Skeletal muscle tissue (tissue), 4 donors: Measurements from ENCODE around the gene COL9A2. TPM values are rescaled to one million over a fixed set of nuclear protein-coding genes. Genes with fewer than 3 reads are reported as not detected.

ENCODE experiments used
- H3K27ac ChIP-seq: one replicate; pipeline ENCODE4 v1.7.0; 2013; ENCODE audit warnings: mild to moderate bottlenecking, low read depth, low read length, inconsistent platforms
- H3K27me3 ChIP-seq, 3 donors: one replicate each; pipeline ENCODE4 v1.7.0; 2013; ENCODE audit warnings: low read length in 3 of 3; ENCODE audit not compliant: control insufficient read depth in 3 of 3, insufficient read depth in 3 of 3
- H3K36me3 ChIP-seq, 3 donors: one replicate each; pipeline ENCODE4 v1.7.0; 2013; ENCODE audit warnings: low read length in 3 of 3; ENCODE audit not compliant: control insufficient read depth in 3 of 3, insufficient read depth in 3 of 3
- H3K4me1 ChIP-seq, 3 donors: one replicate each; pipeline ENCODE4 v1.7.0; 2013; ENCODE audit warnings: low read length in 3 of 3, mild to moderate bottlenecking in 3 of 3; ENCODE audit not compliant: control insufficient read depth in 3 of 3, insufficient read depth in 3 of 3
- H3K4me3 ChIP-seq, 3 donors: one replicate each; pipeline ENCODE4 v1.7.0; 2013; ENCODE audit warnings: low read length in 3 of 3
- H3K9ac ChIP-seq, 3 donors: one replicate each; pipeline ENCODE4 v1.7.0; 2013; ENCODE audit warnings: low read length in 3 of 3, mild to moderate bottlenecking in 3 of 3, moderate library complexity in 2 of 3, low read depth in 1 of 3
- H3K9me3 ChIP-seq, 3 donors: one replicate each; pipeline ENCODE4 v1.7.0; 2013; ENCODE audit warnings: low read length in 3 of 3; ENCODE audit not compliant: control insufficient read depth in 3 of 3
- total RNA-seq: library from RNA; depleted of rRNA; stranded (reverse); fragments of >200 nt; gene quantifications from one replicate; pipeline ENCODE4 v1.2.3, GENCODE V29; 2014
- donor health status: Osteomylitis.

COL9A2 gene
- total RNA-seq, 1 donor from 2014 or later, result 7.8 TPM

DNA sequence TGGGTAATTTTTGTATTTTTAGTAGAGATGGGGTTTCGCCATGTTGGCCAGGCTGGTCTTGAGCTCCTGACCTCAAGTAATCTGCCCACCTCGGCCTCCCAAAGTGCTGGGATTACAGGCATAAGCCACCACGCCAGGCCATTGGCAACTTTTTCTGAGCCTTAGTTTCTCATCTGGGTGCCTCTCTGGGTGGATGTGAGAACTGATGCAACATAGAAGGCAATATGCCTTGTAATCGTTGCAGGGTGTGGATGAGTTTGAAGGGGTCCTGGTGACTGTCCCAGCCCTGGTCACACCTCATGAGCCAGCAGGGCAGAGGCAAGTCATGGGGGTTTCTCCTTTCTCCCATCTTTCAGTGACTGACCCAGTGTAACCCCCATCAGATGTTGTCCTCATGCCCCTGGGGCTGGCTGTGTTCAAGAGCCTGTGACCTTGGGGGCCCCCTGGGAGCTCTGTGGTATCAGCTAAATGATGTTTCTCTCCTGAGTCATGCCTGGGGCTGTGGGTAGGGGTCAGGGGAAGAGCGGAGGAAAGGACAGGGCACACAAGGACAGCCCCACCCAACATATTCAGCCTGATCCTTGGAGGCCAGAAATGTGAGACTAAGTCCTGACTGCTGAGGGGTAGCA, 3.6 kb downstream of the COL9A2 start:
- Histone ChIP-seq H3K4me3 (no peak overlapping the region), H3K9ac (no peak overlapping the region), H3K36me3 (no peaks in the 10 kb centered on the region), H3K27ac (no peak overlapping the region), H3K4me1 (peaks cover 13 to 19% (median 16%) of the 10 kb centered on the region in 3 donors), H3K27me3 (peaks cover 24 to 33% (median 28%) of the 10 kb centered on the region in 3 donors), H3K9me3 (no peaks in the 10 kb centered on the region)

- Histone ChIP-seq H3K27me3 (peaks cover 19 to 27% (median 23%) of the 10 kb centered on the region in 3 donors), H3K9ac (no peak overlapping the region), H3K4me1 (peaks cover 17 to 19% (median 19%) of the 10 kb centered on the region in 3 donors), H3K4me3 (no peak overlapping the region), H3K36me3 (no peaks in the 10 kb centered on the region), H3K9me3 (no peaks in the 10 kb centered on the region), H3K27ac (no peak overlapping the region)
These were observed 4.6 kb downstream of the COL9A2 start for GRCh38 chr1:40312238-40313205.

- Histone ChIP-seq H3K9me3 (no peaks in the 10 kb centered on the region), H3K27me3 (peaks cover 12 to 20% (median 16%) of the 10 kb centered on the region in 3 donors), H3K4me1 (peaks cover 14 to 16% (median 15%) of the 10 kb centered on the region in 3 donors), H3K9ac (no peak overlapping the region), H3K36me3 (no peaks in the 10 kb centered on the region), H3K27ac (no peak overlapping the region), H3K4me3 (no peak overlapping the region)
These were observed 5.4 kb downstream of the COL9A2 start for GRCh38 chr1:40311692-40312091.

DNA sequence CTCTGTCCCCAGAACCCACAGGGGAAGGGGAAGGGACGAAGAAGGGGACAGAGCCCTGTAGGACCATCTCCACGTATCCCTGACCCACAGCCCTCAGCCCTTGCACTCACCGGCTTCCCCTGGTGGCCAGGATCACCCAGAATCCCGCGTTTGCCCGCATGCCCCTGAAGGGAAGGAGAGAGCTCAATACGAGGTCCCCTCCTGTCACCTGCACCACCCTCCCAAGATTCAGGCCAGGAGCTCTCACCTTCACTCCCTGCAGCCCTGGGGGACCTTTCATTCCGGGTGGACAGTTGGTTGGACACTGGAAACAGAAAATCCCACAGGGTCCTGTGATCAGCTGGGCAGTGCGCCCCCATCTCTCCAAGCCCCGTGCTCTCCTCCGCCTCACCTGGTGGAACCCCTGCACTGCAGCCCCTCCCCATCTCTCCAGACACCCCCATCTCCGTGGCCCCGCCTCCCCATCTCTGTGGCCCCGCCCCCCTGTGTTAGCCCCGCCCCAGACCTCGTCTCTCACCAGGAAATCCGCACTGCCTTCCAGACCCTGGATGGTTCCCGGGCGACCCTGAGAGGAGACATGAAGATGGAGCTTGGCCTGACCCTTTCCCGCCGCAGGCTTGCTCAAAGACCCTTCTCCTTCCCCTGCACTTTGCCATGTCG, 6.0 kb downstream of the COL9A2 start:
- H3K4me3 ChIP-seq, result no peak overlapping the region
- H3K4me1 ChIP-seq, result peaks cover 9 to 13% (median 11%) of the 10 kb centered on the region in 3 donors
- no peak overlapping the region for H3K9ac ChIP-seq
- H3K36me3 ChIP-seq, result no peaks in the 10 kb centered on the region
- H3K27me3 ChIP-seq, result peaks cover 6 to 14% (median 10%) of the 10 kb centered on the region in 3 donors
- no peak overlapping the region for H3K27ac ChIP-seq
- no peaks in the 10 kb centered on the region for H3K9me3 ChIP-seq

- Histone ChIP-seq H3K4me3 (no peak overlapping the region), H3K36me3 (no peaks in the 10 kb centered on the region), H3K27me3 (peaks cover 0 to 4% (median 4%) of the 10 kb centered on the region in 3 donors), H3K9me3 (no peaks in the 10 kb centered on the region), H3K27ac (no peak overlapping the region), H3K4me1 (peaks cover 2 to 5% (median 4%) of the 10 kb centered on the region in 3 donors), H3K9ac (no peak overlapping the region)
These were observed 7.0 kb downstream of the COL9A2 start for GRCh38 chr1:40310129-40310461.

- Histone ChIP-seq H3K36me3 (no peaks in the 10 kb centered on the region), H3K27me3 (peaks cover under 1 to 2% (median 2%) of the 10 kb centered on the region in 3 donors), H3K27ac (no peak overlapping the region), H3K9ac (no peak overlapping the region), H3K4me1 (peaks cover 0 to 5% (median 3%) of the 10 kb centered on the region in 3 donors), H3K9me3 (no peaks in the 10 kb centered on the region), H3K4me3 (no peak overlapping the region)
These were observed 7.5 kb downstream of the COL9A2 start for GRCh38 chr1:40309374-40310128.

DNA sequence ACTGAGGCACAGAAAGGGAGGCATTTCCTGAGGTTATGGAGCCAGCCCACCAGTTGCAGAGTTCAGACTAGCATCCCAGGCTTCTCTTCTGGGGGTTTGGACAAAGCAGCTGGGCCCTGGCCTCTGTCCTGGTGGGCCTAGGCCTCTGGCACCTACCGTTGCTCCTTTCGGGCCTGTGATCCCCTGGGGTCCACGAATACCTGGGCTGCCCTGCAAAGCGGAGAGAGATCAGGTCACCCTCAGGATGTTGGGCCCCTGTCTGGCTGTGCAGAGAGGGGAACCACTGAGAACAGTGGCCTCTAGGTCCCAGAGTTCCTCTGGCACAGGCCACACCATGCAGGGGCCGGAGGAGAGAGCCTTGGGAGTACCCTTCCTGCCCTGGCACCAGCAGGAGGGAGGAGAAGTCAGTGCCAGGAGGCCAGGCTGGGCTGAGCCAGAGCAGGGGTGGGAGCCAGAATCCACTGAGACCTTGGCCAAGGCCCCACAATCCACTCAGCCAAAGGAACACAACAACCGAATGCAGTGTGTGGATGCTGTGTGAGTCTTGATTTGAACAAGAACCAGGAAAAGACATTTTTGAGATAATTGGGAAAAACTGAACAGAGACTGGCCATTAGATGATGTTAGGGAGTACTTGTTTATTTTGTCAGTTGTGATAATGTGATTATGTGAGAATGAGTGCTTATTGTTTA, 8.9 kb downstream of the COL9A2 start:
- Histone ChIP-seq H3K9ac (no peak overlapping the region), H3K4me1 (peaks cover 0 to 5% (median 3%) of the 10 kb centered on the region in 3 donors), H3K36me3 (no peaks in the 10 kb centered on the region), H3K27ac (no peak overlapping the region), H3K27me3 (peaks cover 1 to 13% (median 10%) of the 10 kb centered on the region in 3 donors), H3K9me3 (no peaks in the 10 kb centered on the region), H3K4me3 (no peak overlapping the region)

GRCh38 chr1:40307186-40307585, 9.9 kb downstream of the COL9A2 start:
- H3K9ac ChIP-seq, result no peak overlapping the region
- H3K36me3 ChIP-seq, result no peaks in the 10 kb centered on the region
- no peak overlapping the region for H3K27ac ChIP-seq
- no peak overlapping the region for H3K4me3 ChIP-seq
- H3K9me3 ChIP-seq, result no peaks in the 10 kb centered on the region
- H3K27me3 ChIP-seq, result peaks cover 6 to 19% (median 14%) of the 10 kb centered on the region in 3 donors
- peaks cover 0 to 5% (median 3%) of the 10 kb centered on the region in 3 donors for H3K4me1 ChIP-seq

DNA sequence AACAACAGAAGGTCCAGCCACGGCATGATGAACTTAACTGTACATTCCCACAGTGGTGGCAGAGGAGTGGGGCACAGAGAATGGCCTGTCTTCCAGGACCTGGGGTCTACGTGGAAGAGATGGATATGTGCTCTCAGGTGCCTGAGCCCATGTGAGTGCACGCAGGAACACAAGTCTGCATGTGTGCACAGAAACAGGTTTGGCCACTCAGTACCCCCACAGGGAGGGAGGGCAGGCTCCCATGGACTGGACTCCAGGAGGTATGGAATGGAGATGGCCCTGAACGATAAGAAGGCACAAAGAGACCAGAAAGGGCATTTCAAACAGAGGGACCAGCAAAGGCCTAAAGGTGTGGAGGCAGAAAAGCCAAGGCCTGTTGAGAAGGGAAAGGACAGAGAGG, 10.8 kb downstream of the COL9A2 start:
- H3K4me1 ChIP-seq, result peaks cover 0 to 5% (median 3%) of the 10 kb centered on the region in 3 donors
- H3K27me3 ChIP-seq, result peaks cover 6 to 19% (median 16%) of the 10 kb centered on the region in 3 donors
- no peak overlapping the region for H3K27ac ChIP-seq
- H3K36me3 ChIP-seq, result no peaks in the 10 kb centered on the region
- no peak overlapping the region for H3K4me3 ChIP-seq
- H3K9ac ChIP-seq, result no peak overlapping the region
- no peaks in the 10 kb centered on the region for H3K9me3 ChIP-seq
